GM12878 (cell line): Measurements from ENCODE around the gene DYNC2LI1. TPM values are rescaled to one million over a fixed set of nuclear protein-coding genes. Genes with fewer than 3 reads are reported as not detected.

Experiments
- ATAC-seq: fragments of 200-7000 bp; cut with Tn5 transposase; 3 replicates; pipeline ENCODE4 v1.9.1; 2020; ENCODE audit warnings: mild to moderate bottlenecking, moderate library complexity
- BruUV-seq: library from RNA; stranded (reverse); fragments of 400-500 nt; replicated peaks from 2 replicates; lab custom pipeline; 2021; lab: Mats Ljungman, UMichigan
- CTCF ChIA-PET: fragments of 300-600 bp; sonication (Branson Sonifier 250); formaldehyde crosslinking; extraction: SDS; loops from one replicate; lab custom pipeline; 2021; ENCODE audit warnings: inconsistent platforms; lab: Yijun Ruan, JAX
- POLR2A ChIA-PET: fragments of 350-600 bp; formaldehyde crosslinking; extraction: SDS; loops from one replicate; lab custom pipeline; 2021; ENCODE audit warnings: inconsistent platforms; lab: Charles Lee
- RAD21 ChIA-PET: fragments of 300-600 bp; sonication (Branson Sonifier 250); formaldehyde crosslinking; loops from one replicate; lab custom pipeline; 2023; ENCODE audit warnings: antibody characterized with exemption; ENCODE audit not compliant: unreplicated experiment; lab: Charles Lee
- SMC1A ChIA-PET: fragments of 300-600 bp; sonication (Branson Sonifier 250); formaldehyde crosslinking; loops from one replicate; lab custom pipeline; 2023; ENCODE audit not compliant: unreplicated experiment, uncharacterized antibody; lab: Charles Lee
- DNase-seq: peaks from one replicate; pipeline ENCODE4 v3.0.0-alpha.2; 2011; ENCODE audit warnings: low read depth, low spot score
- FAIRE-seq: peaks from 3 replicates; lab custom pipeline; 2011; peaks lifted over from hg19 to GRCh38; lab: Jason Lieb, UNC
- H2AFZ ChIP-seq: 2 replicates; pipeline ENCODE4 v1.6.0; 2011; ENCODE audit warnings: low read depth, low read length, control low read depth; ENCODE audit not compliant: control insufficient read depth
- H3K27ac ChIP-seq: 2 replicates; pipeline ENCODE4 v1.5.1; 2011; ENCODE audit warnings: control low read depth; ENCODE audit not compliant: control insufficient read depth, insufficient read depth
- H3K27me3 ChIP-seq, 2 experiments: replicated peaks in 1 of 2; 2 replicates each; pipeline versions ENCODE4 v1.6.0 to v1.6.1; 2011; ENCODE audit warnings: low read length in 1 of 2; ENCODE audit not compliant: control insufficient read depth in 2 of 2, insufficient read depth in 2 of 2
- H3K36me3 ChIP-seq, 2 experiments: 2 replicates each; pipeline ENCODE4 v1.5.1; 2011; ENCODE audit warnings: low read length in 1 of 2; ENCODE audit not compliant: control insufficient read depth in 2 of 2, insufficient read depth in 2 of 2
- H3K4me1 ChIP-seq: 2 replicates; pipeline ENCODE4 v1.6.1; 2011; ENCODE audit warnings: mild to moderate bottlenecking, low read length, moderate library complexity, mixed read lengths; ENCODE audit not compliant: control insufficient read depth, insufficient read depth
- H3K4me2 ChIP-seq: 2 replicates; pipeline ENCODE4 v1.6.0; 2011; ENCODE audit warnings: control low read depth; ENCODE audit not compliant: control insufficient read depth, insufficient read depth
- H3K4me3 ChIP-seq: fragments of 200-600 bp; sonication (generic); 2 replicates; pipeline ENCODE4 v1.5.1; 2016
- H3K79me2 ChIP-seq: 2 replicates; pipeline ENCODE4 v1.6.0; 2011; ENCODE audit warnings: low read length; ENCODE audit not compliant: control insufficient read depth, insufficient read depth
- H3K9ac ChIP-seq: 2 replicates; pipeline ENCODE4 v1.8.0; 2011; ENCODE audit warnings: low read length, control low read depth, mixed read lengths; ENCODE audit not compliant: control insufficient read depth, insufficient read depth
- H3K9me3 ChIP-seq: replicated peaks from 3 replicates; pipeline ENCODE4 v1.5.1; 2011; ENCODE audit warnings: mild to moderate bottlenecking, low read length; ENCODE audit not compliant: control insufficient read depth, insufficient read depth
- H4K20me1 ChIP-seq: 2 replicates; pipeline ENCODE4 v1.6.0; 2011; ENCODE audit not compliant: control insufficient read depth, insufficient read depth
- ATF3 ChIP-seq: IDR thresholded peaks from 2 replicates; pipeline ENCODE4 v1.6.1; 2011; ENCODE audit warnings: low read depth, mild to moderate bottlenecking, low read length, moderate library complexity, borderline replicate concordance; ENCODE audit errors: extremely low read depth
- CHD4 ChIP-seq: fragments of 200-600 bp; sonication (generic); IDR thresholded peaks from 2 replicates; pipeline ENCODE4 v1.6.1; 2016; ENCODE audit warnings: mild to moderate bottlenecking
- E2F8 ChIP-seq: fragments of 450-650 bp; IDR thresholded peaks from 2 replicates; pipeline ENCODE4 v1.6.1; 2018; ENCODE audit warnings: mild to moderate bottlenecking, low read depth, moderate library complexity; ENCODE audit not compliant: partially characterized antibody
- EGR1 ChIP-seq, 2 experiments: IDR thresholded peaks; 1 replicate in 1 of 2; 2 replicates in 1 of 2; pipeline ENCODE4 v1.6.1; 2011 to 2012; ENCODE audit warnings: low read depth in 2 of 2, low read length in 2 of 2, borderline replicate concordance in 1 of 2, mild to moderate bottlenecking in 1 of 2, moderate library complexity in 1 of 2
- MEF2B ChIP-seq: fragments of 450-650 bp; IDR thresholded peaks from 2 replicates; pipeline ENCODE4 v1.6.1; 2018; ENCODE audit warnings: mild to moderate bottlenecking, moderate library complexity; ENCODE audit not compliant: partially characterized antibody, poor library complexity, severe bottlenecking
- NFYB ChIP-seq: IDR thresholded peaks from 2 replicates; pipeline ENCODE4 v1.6.1; 2011; ENCODE audit warnings: low read depth, mild to moderate bottlenecking, low read length, improper control_type of control experiment, moderate library complexity; ENCODE audit not compliant: insufficient read depth
- POU2F2 ChIP-seq: IDR thresholded peaks from 3 replicates; pipeline ENCODE4 v1.6.1; 2011; ENCODE audit warnings: low read depth, mild to moderate bottlenecking, low read length, borderline replicate concordance
- SMAD1 ChIP-seq: fragments of 450-650 bp; IDR thresholded peaks from 2 replicates; pipeline ENCODE4 v1.6.1; 2018; ENCODE audit warnings: mild to moderate bottlenecking, low read depth; ENCODE audit not compliant: partially characterized antibody
- SREBF1 ChIP-seq: IDR thresholded peaks from 2 replicates; pipeline ENCODE4 v1.6.1; 2012; ENCODE audit warnings: mild to moderate bottlenecking, low read length
- STAT3 ChIP-seq: IDR thresholded peaks from 2 replicates; pipeline ENCODE4 v1.6.1; 2011; ENCODE audit warnings: low read depth, low read length, improper control_type of control experiment
- SUPT20H ChIP-seq: IDR thresholded peaks from 2 replicates; pipeline ENCODE4 v1.6.1; 2011; ENCODE audit warnings: low read depth, mild to moderate bottlenecking, low read length, moderate library complexity, borderline replicate concordance; ENCODE audit not compliant: control insufficient read depth
- WGBS: methylation state at CpG from one replicate; pipeline ENCODE4 v1.1.6; 2016; ENCODE audit warnings: low lambda C conversion rate; ENCODE audit not compliant: insufficient replicate concordance, insufficient coverage; ENCODE audit errors: missing lambda C conversion rate; 5-methylcytosine and 5-hydroxymethylcytosine counted together
- in situ Hi-C: fragments of 300-500 bp; cut with MboI; formaldehyde crosslinking; loops from 9 replicates; pipeline ENCODE4 v1.14.3; 2018; ENCODE audit warnings: mixed read lengths
- intact Hi-C: fragments of 100-400 bp; cut with micrococcal nuclease; formaldehyde crosslinking; loops from one replicate; pipeline ENCODE4 v1.14.2; 2022; ENCODE audit not compliant: unreplicated experiment
- polyA plus RNA-seq, 11 experiments: library from polyadenylated mRNA; depleted of rRNA in 4 of 11; unstranded in 6 of 11; stranded (reverse) in 5 of 11; fragments of >200 nt; fragmentation: Nextera tagmentation in 4 of 11; fragmentation: Illumina TruSeq in 1 of 11; extraction: Ambion mirVana in 4 of 11; extraction: Trizol in 1 of 11; gene quantifications; 1 replicate in 1 of 11; 2 replicates in 10 of 11; pipeline versions ENCODE4 v1.2.1 to v1.2.3, GENCODE V29; 2011 to 2016; ENCODE audit warnings: inconsistent platforms in 2 of 11, missing spikeins in 2 of 11, low read depth in 1 of 11
- total RNA-seq, 4 experiments: library from RNA; depleted of rRNA in 3 of 4; stranded (reverse); fragments of >200 nt in 3 of 4; fragmentation: Illumina TruSeq in 1 of 4; extraction: Trizol in 1 of 4; gene quantifications; 2 replicates each; pipeline versions ENCODE4 v1.2.1 to v1.2.3, GENCODE V29; 2013 to 2021
- TF ChIP-seq, protein P1 (sequence below): fragments of 450-650 bp; IDR thresholded peaks from 2 replicates; pipeline ENCODE4 v1.6.1; 2017; ENCODE audit warnings: low read depth, mild to moderate bottlenecking, moderate library complexity
- TF ChIP-seq, protein P2 (sequence below): IDR thresholded peaks from 2 replicates; pipeline ENCODE4 v1.6.1; 2012; ENCODE audit warnings: low read depth, low read length, improper control_type of control experiment

The DYNC2LI1 gene
- total and polyA plus RNA-seq, 10 of the 15 experiments (the other 5 are each of a cell fraction or from before 2014, with no cell fraction given), result 9.5 to 27.3 (median 19.3) TPM

- no peak for ATAC-seq
- ChIA-PET CTCF (interaction anchor here (1.0 kb wide), 1 partner anchor 19 kb away, joined by 3 read pairs; no protein-coding TSS in a partner anchor), POLR2A (no interaction called here), RAD21 (no interaction called here), SMC1A (interaction anchor here (0.6 kb wide), 1 partner anchor 26 kb away, joined by 3 read pairs; no protein-coding TSS in a partner anchor)
- no peaks in the 10 kb centered on the region for H3K79me2 ChIP-seq
- TF ChIP-seq MEF2B (no peak), ATF3 (no peak), CHD4 (no peak), SUPT20H (no peak), SREBF1 (no peak), STAT3 (no peak), POU2F2 (no peak), SMAD1 (no peak), E2F8 (no peak), NFYB (no peak), EGR1 (IDR thresholded peaks at IDR 0.05; ENCODE audit: borderline replicate concordance in 1 of 2, low read depth in 2 of 2, low read length in 2 of 2) (no peak)
- TF ChIP-seq, protein P1, sequence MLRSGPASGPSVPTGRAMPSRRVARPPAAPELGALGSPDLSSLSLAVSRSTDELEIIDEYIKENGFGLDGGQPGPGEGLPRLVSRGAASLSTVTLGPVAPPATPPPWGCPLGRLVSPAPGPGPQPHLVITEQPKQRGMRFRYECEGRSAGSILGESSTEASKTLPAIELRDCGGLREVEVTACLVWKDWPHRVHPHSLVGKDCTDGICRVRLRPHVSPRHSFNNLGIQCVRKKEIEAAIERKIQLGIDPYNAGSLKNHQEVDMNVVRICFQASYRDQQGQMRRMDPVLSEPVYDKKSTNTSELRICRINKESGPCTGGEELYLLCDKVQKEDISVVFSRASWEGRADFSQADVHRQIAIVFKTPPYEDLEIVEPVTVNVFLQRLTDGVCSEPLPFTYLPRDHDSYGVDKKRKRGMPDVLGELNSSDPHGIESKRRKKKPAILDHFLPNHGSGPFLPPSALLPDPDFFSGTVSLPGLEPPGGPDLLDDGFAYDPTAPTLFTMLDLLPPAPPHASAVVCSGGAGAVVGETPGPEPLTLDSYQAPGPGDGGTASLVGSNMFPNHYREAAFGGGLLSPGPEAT, result no peak
- TF ChIP-seq, protein P2, sequence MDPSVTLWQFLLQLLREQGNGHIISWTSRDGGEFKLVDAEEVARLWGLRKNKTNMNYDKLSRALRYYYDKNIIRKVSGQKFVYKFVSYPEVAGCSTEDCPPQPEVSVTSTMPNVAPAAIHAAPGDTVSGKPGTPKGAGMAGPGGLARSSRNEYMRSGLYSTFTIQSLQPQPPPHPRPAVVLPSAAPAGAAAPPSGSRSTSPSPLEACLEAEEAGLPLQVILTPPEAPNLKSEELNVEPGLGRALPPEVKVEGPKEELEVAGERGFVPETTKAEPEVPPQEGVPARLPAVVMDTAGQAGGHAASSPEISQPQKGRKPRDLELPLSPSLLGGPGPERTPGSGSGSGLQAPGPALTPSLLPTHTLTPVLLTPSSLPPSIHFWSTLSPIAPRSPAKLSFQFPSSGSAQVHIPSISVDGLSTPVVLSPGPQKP, result no peak
- H4K20me1 ChIP-seq, result no peaks in the 10 kb centered on the region
- DNase-seq, result no peak
- H3K36me3 ChIP-seq, result no peaks in the 10 kb centered on the region
- no peak overlapping the region for H3K4me2 ChIP-seq
- no peaks in the 10 kb centered on the region; a peak in 1 of 4 replicates for H3K27me3 ChIP-seq
- 49% methylated on average over 4 of the region's 4 CpGs for WGBS
- no peak overlapping the region for H3K9ac ChIP-seq
- in situ Hi-C loops (no loop called here), intact Hi-C loops (no loop called here)
- no peak for FAIRE-seq
- no TSS peak for BruUV-seq
- H2AFZ ChIP-seq, result no peak overlapping the region
- H3K9me3 ChIP-seq, result no peaks in the 10 kb centered on the region
- no peak overlapping the region for H3K27ac ChIP-seq
- H3K4me1 ChIP-seq, result no peaks in the 10 kb centered on the region
- no peak overlapping the region for H3K4me3 ChIP-seq
Observed at GRCh38 chr2:43724728-43725526, 48.9 kb upstream of the DYNC2LI1 start.
